MM.1S (cell line): ENCODE results near the gene PRKG1.

Source experiments
- DNase-seq: peaks from one replicate; pipeline ENCODE4 v3.0.0-alpha.2; 2015
- H2AFZ ChIP-seq: fragments of 300-600 bp; sonication (generic); 2 replicates; pipeline ENCODE4 v1.6.0; 2016; ENCODE audit warnings: antibody characterized with exemption, low read length
- H3F3A ChIP-seq: fragments of 300-600 bp; sonication (generic); 2 replicates; pipeline ENCODE4 v1.6.1; 2016; ENCODE audit warnings: mild to moderate bottlenecking, antibody characterized with exemption, low read length, moderate library complexity, mixed read lengths; ENCODE audit not compliant: insufficient read depth
- H3K27ac ChIP-seq: fragments of 300-600 bp; sonication (generic); 2 replicates; pipeline ENCODE4 v1.5.1; 2016; ENCODE audit warnings: mild to moderate bottlenecking, low read length
- H3K27me3 ChIP-seq: fragments of 300-600 bp; sonication (generic); replicated peaks from 2 replicates; pipeline ENCODE4 v1.6.0; 2016; ENCODE audit warnings: low read length; ENCODE audit not compliant: insufficient read depth
- H3K36me3 ChIP-seq: fragments of 300-600 bp; sonication (generic); replicated peaks from 2 replicates; pipeline ENCODE4 v1.6.1; 2016; ENCODE audit warnings: mild to moderate bottlenecking, low read length, mixed read lengths; ENCODE audit not compliant: insufficient read depth
- H3K4me1 ChIP-seq: fragments of 300-600 bp; sonication (generic); 2 replicates; pipeline ENCODE4 v1.6.1; 2016; ENCODE audit warnings: low read length, mixed read lengths
- H3K4me2 ChIP-seq: fragments of 300-600 bp; sonication (generic); 2 replicates; pipeline ENCODE4 v1.6.0; 2016; ENCODE audit warnings: low read depth, low read length
- H3K4me3 ChIP-seq: fragments of 300-600 bp; sonication (generic); 2 replicates; pipeline ENCODE4 v1.5.1; 2016; ENCODE audit warnings: low read length, mixed read lengths
- H3K79me2 ChIP-seq: fragments of 300-600 bp; sonication (generic); 2 replicates; pipeline ENCODE4 v1.6.1; 2016; ENCODE audit warnings: mixed run types, low read length, mixed read lengths
- H3K9ac ChIP-seq: fragments of 300-600 bp; sonication (generic); 2 replicates; pipeline ENCODE4 v1.6.1; 2016; ENCODE audit warnings: low read length, mixed read lengths
- H3K9me2 ChIP-seq: fragments of 300-600 bp; sonication (generic); replicated peaks from 2 replicates; pipeline ENCODE4 v1.6.1; 2016; ENCODE audit warnings: mild to moderate bottlenecking, low read length, mixed read lengths; ENCODE audit not compliant: insufficient read depth
- H3K9me3 ChIP-seq: fragments of 300-600 bp; sonication (generic); replicated peaks from 2 replicates; pipeline ENCODE4 v1.6.1; 2016; ENCODE audit warnings: mild to moderate bottlenecking, low read length, mixed read lengths; ENCODE audit not compliant: insufficient read depth
- H4K20me1 ChIP-seq: fragments of 300-600 bp; sonication (generic); 2 replicates; pipeline ENCODE4 v1.6.1; 2016; ENCODE audit warnings: mild to moderate bottlenecking, low read length, moderate library complexity, mixed read lengths; ENCODE audit not compliant: insufficient read depth
- EZH2 ChIP-seq: fragments of 300-600 bp; sonication (generic); optimal IDR thresholded peaks from 2 replicates; pipeline ENCODE3; 2017; ENCODE audit warnings: low read depth, mild to moderate bottlenecking, antibody characterized with exemption, low read length, mixed read lengths
- EZH2phosphoT487 ChIP-seq: fragments of 300-600 bp; sonication (generic); IDR thresholded peaks from 2 replicates; pipeline ENCODE4 v1.6.1; 2018; ENCODE audit warnings: antibody characterized with exemption, low read length
- TF ChIP-seq, protein P1 (sequence below): fragments of 300-600 bp; sonication (generic); IDR thresholded peaks from 2 replicates; pipeline ENCODE4 v1.5.1; 2016; ENCODE audit warnings: antibody characterized with exemption, low read length, mixed read lengths

Gene PRKG1

DNA sequence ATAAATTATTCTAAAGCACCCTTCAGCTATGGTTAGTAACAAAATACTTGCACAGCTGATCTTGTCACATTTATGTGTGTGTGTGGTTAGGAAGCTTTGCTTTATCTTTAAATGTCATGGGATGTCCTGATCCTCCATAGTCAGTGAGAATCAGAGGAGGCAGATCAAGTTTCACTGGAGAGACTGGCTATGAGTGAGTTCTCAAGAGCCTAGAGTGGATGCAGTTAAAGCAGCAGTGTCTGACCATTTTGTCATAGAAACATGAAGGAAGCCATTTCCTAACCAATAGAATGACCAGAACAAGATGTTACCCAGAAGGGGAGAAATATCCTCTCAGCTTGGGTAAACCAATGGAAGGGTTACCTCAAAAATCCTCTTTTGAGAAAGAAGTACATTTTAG lies 1032.6 kb downstream of the PRKG1 start:
- Histone ChIP-seq H3F3A (no peaks in the 10 kb centered on the region), H3K9me3 (no peaks in the 10 kb centered on the region), H3K79me2 (no peaks in the 10 kb centered on the region), H3K9ac (no peak overlapping the region), H4K20me1 (no peaks in the 10 kb centered on the region), H3K27ac (no peak overlapping the region), H3K4me3 (no peak overlapping the region), H3K27me3 (no peaks in the 10 kb centered on the region), H3K9me2 (no peaks in the 10 kb centered on the region), H3K36me3 (no peaks in the 10 kb centered on the region), H2AFZ (no peak overlapping the region), H3K4me2 (no peak overlapping the region), H3K4me1 (0 out of 2 replicates have a peak, but pooled peaks cover 6% of the 10 kb centered on the region)
- DNase-seq: no peak
- TF ChIP-seq, protein P1, sequence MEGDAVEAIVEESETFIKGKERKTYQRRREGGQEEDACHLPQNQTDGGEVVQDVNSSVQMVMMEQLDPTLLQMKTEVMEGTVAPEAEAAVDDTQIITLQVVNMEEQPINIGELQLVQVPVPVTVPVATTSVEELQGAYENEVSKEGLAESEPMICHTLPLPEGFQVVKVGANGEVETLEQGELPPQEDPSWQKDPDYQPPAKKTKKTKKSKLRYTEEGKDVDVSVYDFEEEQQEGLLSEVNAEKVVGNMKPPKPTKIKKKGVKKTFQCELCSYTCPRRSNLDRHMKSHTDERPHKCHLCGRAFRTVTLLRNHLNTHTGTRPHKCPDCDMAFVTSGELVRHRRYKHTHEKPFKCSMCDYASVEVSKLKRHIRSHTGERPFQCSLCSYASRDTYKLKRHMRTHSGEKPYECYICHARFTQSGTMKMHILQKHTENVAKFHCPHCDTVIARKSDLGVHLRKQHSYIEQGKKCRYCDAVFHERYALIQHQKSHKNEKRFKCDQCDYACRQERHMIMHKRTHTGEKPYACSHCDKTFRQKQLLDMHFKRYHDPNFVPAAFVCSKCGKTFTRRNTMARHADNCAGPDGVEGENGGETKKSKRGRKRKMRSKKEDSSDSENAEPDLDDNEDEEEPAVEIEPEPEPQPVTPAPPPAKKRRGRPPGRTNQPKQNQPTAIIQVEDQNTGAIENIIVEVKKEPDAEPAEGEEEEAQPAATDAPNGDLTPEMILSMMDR: no peak
- TF ChIP-seq EZH2 (no peak), EZH2phosphoT487 (no peak)

DNA sequence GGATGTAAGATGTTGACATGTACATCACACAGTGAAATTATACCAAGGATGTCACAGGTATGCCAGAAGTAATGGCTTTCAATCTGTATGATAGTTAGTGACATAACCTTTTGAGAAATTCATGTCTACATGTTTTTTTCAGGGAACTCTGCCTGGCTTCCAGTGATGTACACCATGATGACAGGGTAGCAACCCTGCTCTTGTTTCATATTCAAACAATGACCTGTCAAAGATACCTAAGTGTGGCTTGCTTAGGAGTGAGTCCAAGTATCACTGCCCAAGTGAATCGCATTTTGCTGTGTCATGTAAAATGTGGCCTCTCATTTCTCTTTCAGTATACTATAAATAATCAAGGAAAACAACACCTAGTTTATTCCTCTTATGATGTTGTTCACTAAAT lies 1033.9 kb downstream of the PRKG1 start:
- DNase-seq: peak; percentile 53
- no peaks in the 10 kb centered on the region for H3F3A ChIP-seq
- no peaks in the 10 kb centered on the region for H4K20me1 ChIP-seq
- no peak overlapping the region for H2AFZ ChIP-seq
- H3K27me3 ChIP-seq: no peaks in the 10 kb centered on the region
- H3K4me3 ChIP-seq: no peak overlapping the region
- 0 out of 2 replicates have a peak, but pooled peaks cover 6% of the 10 kb centered on the region for H3K4me1 ChIP-seq
- H3K9me3 ChIP-seq: no peaks in the 10 kb centered on the region
- H3K36me3 ChIP-seq: no peaks in the 10 kb centered on the region
- no peak overlapping the region for H3K9ac ChIP-seq
- H3K4me2 ChIP-seq: no peak overlapping the region
- no peaks in the 10 kb centered on the region for H3K9me2 ChIP-seq
- TF ChIP-seq, protein P1: no peak
- no peak for TF ChIP-seq EZH2
- TF ChIP-seq EZH2phosphoT487: no peak
- no peak overlapping the region for H3K27ac ChIP-seq
- H3K79me2 ChIP-seq: no peaks in the 10 kb centered on the region

DNA sequence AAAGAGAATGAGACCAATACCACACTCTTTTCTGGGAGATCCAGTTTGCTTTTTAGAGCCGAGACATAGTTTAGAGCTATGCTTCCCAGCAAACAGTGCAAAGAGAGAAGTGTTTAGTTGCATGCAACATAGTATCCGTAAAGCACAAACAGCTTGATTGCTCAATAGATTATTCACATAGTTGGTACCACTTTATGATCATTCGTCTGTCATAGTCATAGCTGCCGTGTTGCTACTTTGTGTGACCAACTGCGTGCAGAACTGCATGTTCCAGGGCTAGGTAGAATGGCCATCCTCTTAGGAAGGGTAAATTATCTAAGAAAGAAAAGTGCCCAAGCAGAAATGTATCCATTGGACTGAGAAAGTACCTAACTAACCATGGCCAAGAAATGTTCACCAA lies 1036.3 kb downstream of the PRKG1 start:
- Histone ChIP-seq H3K79me2 (no peaks in the 10 kb centered on the region), H3K4me3 (no peak overlapping the region), H3K36me3 (no peaks in the 10 kb centered on the region), H2AFZ (no peak overlapping the region), H4K20me1 (no peaks in the 10 kb centered on the region), H3K9me3 (no peaks in the 10 kb centered on the region), H3K9me2 (0 out of 2 replicates have a peak, but pooled peaks cover 3% of the 10 kb centered on the region), H3K27me3 (no peaks in the 10 kb centered on the region), H3K9ac (no peak overlapping the region), H3K27ac (no peak overlapping the region), H3F3A (no peaks in the 10 kb centered on the region), H3K4me1 (0 out of 2 replicates have a peak, but pooled peaks cover 6% of the 10 kb centered on the region), H3K4me2 (no peak overlapping the region)
- DNase-seq: no peak
- TF ChIP-seq EZH2phosphoT487 (no peak), EZH2 (no peak)
- TF ChIP-seq, protein P1: no peak
